Cardiac ventricle fibroblast (primary cell): ENCODE data around the gene LAMTOR4. TPM values are rescaled to one million over a fixed set of nuclear protein-coding genes. Genes with fewer than 3 reads are reported as not detected.

Experiments used
- total RNA-seq: library from RNA; depleted of rRNA; stranded (reverse); fragments of >200 nt; gene quantifications from 2 replicates; pipeline ENCODE4 v1.2.3, GENCODE V29; 2015

LAMTOR4 gene
- 117 and 132 TPM in 2 replicates for total RNA-seq

DNA sequence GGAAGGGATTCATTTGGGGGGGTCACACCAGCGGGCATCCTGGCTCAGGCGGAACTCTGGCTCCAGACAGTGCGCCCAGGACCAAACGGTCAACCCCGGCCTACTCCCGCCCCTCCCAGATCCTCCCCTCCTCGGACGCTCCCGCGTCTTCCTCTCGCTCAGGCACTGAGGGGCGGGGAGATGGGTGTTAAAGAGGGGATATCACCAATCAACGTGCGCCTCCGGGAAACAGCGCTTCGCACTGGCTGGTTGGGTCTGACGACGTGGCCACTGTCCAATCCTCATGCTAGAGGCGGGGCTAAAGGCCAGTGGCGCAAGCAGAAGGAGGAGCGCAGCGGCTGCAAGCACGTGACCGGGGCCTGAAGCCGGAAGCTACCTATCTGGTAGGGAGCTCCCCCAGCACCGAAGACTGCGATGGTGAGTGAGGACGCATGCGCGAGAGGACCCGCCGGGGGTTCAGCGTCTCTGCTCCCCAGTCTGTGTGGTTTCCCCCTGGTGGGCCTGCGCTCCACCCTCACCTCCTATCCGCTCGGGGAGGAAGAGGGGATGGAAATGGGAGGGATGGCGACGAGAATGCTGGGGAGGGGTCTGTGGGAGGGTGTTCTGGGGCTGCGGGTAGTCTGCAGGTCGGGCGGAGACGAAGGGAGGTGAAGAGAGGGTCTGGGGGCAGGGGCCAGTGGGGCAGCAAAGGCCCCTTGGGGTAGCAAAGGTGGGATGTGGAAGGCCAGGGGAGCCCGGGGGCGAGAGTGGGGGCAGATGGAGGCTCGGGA, at the start of gene LAMTOR4:
LAMTOR4 (plus strand) TSS at position 360 of the 770 bp plus-strand sequence; CDS start at position 415, 55 bp downstream.

DNA sequence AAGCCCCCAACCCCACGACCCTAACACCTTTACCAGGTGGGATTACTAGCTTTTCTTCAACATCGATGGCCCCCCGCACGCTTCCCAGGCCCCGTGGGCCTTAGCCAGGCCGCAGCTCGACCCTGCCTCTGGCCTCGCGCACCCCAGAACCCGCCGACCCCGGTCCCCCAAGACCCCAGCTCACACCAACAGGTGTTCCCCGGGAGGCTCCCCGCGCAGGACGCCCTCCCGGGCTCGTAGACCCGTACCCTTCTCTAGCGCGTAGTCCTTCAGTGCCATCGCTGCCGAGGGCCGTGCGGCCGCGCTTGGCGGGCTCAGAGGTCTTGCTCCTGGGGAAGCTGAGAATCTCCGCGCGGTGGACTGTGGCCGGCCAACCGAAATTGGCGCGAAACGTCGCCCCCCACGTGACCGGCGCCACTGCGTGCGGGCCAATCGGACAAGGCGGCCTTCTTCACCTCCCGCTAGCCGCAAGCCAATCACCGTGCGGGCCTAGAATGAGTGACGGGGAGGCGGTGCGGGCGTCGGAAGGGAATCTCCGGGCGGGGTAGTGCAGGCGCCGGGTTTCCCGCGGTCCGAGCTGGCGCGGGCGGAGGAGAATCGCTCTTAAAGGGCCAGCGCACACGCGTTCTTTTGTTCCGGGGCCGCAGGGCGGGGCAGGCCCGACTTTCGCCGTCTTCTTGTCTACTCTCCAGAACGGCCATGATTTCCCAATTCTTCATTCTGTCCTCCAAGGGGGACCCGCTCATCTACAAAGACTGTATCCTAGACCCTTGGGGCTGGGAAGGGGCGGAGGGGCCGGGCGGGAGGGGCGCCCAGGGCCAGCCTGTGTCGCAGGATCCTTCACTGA, 47.5 kb upstream of the LAMTOR4 start, which contains the start of the genes AP4M1 and MCM7:
AP4M1 (plus strand) TSS at position 628 of the 847 bp plus-strand sequence; CDS start at position 700, 72 bp downstream.
MCM7 (minus strand) TSS at position 382 of the 847 bp plus-strand sequence; CDS start at position 279, 103 bp downstream.

DNA sequence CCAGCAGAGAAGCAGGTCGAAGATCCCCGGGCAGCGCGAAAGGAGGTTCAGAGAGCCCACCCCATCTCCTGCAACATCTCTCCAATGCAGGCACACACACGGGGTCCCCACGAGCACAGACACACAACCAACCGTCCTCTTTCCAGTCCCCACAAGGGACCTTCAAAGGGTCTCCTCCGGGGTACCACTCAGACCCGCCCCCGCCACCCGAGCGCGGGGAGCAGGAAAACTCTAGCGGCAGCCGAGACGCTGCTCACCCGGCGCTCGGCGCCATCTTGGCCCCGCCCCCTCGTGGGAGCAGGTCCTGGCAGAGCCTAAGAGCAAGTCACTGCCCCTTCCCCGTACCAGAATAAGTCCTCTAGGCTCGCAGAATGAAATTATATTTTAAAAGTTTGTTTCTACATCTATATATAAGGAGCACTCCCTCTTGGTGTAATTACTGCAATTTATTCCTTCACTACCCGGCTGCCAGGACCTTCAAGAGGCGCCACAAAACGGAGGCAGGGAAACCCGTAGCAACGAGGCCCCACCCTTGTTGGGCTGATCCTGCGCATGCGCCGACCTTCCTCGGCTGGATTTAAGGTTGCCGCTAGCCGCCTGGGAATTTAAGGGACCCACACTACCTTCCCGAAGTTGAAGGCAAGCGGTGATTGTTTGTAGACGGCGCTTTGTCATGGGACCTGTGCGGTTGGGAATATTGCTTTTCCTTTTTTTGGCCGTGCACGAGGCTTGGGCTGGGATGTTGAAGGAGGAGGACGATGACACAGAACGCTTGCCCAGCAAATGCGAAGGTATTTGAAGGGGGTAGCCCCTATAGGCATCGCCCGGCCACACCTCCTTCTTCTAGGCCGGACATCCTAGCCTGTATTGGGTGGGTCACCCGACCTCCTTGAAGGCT, 29.4 kb upstream of the LAMTOR4 start, which contains the start of the genes CNPY4 and TAF6:
CNPY4 (plus strand) TSS at position 563 of the 898 bp plus-strand sequence; CDS start at position 674, 111 bp downstream.
TAF6 (minus strand) TSS at position 287 of the 898 bp plus-strand sequence. CDS start 5,149 bp downstream, outside the sequence.

DNA sequence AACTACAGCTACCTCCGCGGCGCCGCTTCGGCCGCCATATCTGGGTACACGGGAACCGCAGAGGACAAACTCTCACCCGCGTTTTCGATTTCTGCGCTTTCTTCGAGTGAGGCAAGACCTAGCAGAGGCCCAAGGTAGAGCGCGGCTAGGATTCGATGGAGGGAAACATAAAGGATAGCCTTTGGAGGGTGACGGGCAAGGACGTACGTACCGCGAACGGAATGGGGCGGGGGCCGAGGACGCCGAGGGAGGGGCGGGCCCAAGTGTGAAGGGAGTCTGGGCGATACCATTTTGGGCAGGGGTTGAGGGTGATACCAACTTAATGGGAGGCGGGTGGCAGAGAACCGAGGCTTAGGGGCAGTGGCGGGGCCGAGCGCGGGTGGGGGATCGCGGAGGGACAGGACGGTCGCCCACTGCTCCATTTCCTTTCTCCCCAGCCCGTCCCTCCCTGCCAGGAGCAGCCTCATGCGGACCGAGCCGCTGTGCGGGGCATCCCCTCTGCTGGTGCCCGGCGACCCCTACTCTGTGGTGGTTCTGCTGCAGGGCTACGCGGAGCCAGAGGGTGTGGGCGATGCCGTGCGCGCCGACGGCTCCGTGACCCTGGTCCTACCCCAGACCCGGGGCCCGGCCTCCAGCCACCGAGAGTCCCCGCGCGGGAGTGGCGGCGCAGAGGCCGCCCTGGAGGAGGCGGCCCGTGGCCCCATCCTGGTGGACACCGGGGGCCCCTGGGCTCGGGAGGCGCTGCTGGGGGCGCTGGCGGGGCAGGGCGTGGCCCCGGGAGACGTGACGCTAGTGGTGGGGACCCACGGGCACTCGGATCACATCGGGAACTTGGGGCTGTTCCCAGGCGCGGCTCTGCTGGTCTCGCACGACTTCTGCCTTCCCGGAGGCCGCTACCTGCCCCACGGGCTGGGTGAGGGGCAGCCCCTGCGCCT, 21.5 kb upstream of the LAMTOR4 start, which contains the start of gene MBLAC1:
MBLAC1 (plus strand) TSS at position 37 of the 935 bp plus-strand sequence; CDS start at position 466, 429 bp downstream.

DNA sequence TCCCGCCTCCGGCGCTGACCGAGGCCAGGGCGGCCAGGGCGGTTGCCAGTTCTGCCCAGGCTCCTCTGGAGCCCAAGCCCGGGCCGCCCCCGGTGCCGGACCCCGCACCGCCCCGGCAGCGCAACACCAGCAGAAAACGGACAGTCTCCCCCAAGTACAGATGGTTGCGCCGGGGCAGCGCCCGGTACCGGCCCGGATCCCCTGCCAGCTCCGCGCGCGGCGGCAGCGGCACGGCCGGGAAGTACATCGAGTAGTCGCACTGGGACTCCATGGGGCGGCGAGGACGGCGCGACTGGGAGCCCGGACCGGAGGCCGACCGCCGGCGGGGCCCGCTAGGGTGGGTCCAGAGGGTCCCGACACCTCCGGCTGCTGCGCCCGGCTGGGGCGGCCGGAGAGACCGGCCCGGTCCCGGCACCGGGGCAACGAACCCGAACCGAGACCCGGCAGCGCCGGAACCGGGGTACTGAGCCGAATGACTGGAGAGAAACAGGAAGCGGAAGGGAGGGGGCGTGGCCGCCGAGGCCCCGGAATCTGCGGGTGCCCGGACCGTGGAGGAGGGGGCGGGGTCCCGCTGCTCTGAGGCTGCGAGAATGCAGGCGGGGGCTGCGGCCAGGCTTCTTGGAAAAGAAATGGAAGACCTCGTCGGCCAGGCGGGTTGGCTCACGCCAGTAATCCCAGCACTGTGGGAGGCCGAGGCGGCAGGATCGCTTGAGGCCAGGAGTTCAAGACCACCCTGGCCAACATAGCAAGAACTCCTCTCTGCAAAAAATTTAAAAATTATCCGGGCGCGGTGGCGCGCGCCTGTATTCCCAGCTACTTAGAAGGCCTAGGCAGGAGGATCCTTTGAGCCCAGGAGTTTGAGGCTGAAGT, 9.7 kb downstream of the LAMTOR4 start, which contains the start of gene TRAPPC14:
TRAPPC14 (minus strand) TSS at position 495 of the 870 bp plus-strand sequence; CDS start at position 271, 224 bp downstream.

DNA sequence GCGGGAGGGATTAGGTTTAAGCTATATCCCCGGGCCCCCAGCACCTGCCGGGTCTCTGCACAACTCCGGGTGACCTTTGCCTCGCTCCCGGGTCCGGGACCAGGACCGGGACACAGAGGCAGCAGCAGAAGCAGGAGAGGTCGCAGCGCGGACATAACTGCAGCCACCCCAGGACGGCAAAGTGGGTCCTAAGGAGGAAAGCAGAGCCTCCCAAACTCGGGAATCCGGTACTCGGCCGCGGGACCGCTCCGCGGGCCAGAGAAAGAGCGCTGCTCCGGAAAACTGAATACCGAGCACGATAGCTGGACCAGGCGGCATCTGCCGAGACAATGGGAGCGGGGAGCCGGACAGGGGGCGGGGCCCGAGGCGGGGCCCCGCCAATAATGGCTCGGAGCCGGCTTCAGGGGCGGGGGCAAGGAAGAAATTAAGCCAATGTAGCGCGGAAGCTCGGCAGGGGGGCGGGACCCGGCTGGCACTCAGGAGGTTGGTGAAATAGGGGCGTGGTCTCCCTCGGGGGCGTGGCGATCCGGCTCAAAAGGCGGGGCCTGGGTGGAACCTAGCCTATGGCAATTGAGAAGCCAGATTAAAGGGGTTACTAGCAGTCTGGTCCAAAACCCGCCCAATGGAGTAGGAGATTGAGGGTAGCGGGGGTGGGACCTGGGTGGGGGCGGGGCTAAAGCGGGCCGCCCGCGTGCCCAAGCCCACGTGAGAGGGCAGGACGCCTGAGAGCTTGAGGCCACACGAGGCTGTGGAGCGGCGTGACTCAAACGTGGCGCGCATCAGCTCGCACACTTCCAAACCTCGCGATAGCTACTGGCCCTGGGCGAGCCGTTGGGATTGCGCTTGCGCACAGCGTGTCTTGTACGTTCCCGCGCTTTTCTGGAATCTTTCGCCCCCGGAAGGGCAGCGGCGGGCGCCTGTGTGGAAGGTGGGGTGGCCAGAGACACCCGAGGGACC, 28.6 kb downstream of the LAMTOR4 start, which contains the start of the genes GPC2 and STAG3:
GPC2 (minus strand) TSS at position 337 of the 957 bp plus-strand sequence; CDS start at position 155, 182 bp downstream.
STAG3 (plus strand) TSS at position 874 of the 957 bp plus-strand sequence. CDS start 2,639 bp downstream, outside the sequence.

Other genes starting within 250 kb of the LAMTOR4 start
- gene TRIM4, start 229.4 kb upstream of the LAMTOR4 start, total RNA-seq, result 32.7 and 33.8 TPM in 2 replicates
- gene GJC3, start 219.3 kb upstream of the LAMTOR4 start, total RNA-seq, result not detected in 2 replicates
- gene AZGP1, start 172.9 kb upstream of the LAMTOR4 start, total RNA-seq, result 1.3 and 2.1 TPM in 2 replicates
- gene ZKSCAN1, start 133.3 kb upstream of the LAMTOR4 start, total RNA-seq, result 31.2 and 34.4 TPM in 2 replicates
- gene ZSCAN21, start 99.1 kb upstream of the LAMTOR4 start, total RNA-seq, result 8.4 and 9.9 TPM in 2 replicates
- gene ZNF3, start 67.2 kb upstream of the LAMTOR4 start, total RNA-seq, result 9.7 and 14.7 TPM in 2 replicates
- gene COPS6, start 59.9 kb upstream of the LAMTOR4 start, total RNA-seq, result 38.5 and 41.9 TPM in 2 replicates
- gene MCM7, start 47.5 kb upstream of the LAMTOR4 start, total RNA-seq, result 11.0 and 17.1 TPM in 2 replicates
- gene AP4M1, start 47.3 kb upstream of the LAMTOR4 start, total RNA-seq, result 17.2 and 18.4 TPM in 2 replicates
- 29.0 and 44.7 TPM in 2 replicates for gene TAF6, start 29.6 kb upstream of the LAMTOR4 start, total RNA-seq
- 15.3 and 16.2 TPM in 2 replicates for gene CNPY4, start 29.3 kb upstream of the LAMTOR4 start, total RNA-seq
- gene MBLAC1, start 22.0 kb upstream of the LAMTOR4 start, total RNA-seq, result 4.6 and 5.7 TPM in 2 replicates
- gene TRAPPC14, start 9.8 kb downstream of the LAMTOR4 start, total RNA-seq, result 4.0 and 4.5 TPM in 2 replicates
- 0.98 and 1.00 TPM in 2 replicates for gene GAL3ST4, start 19.7 kb downstream of the LAMTOR4 start, total RNA-seq
- 0.05 TPM in 1 of 2 replicates, not detected in the other for gene GPC2, start 28.5 kb downstream of the LAMTOR4 start, total RNA-seq
- gene STAG3, start 29.0 kb downstream of the LAMTOR4 start, total RNA-seq, result 0.87 and 2.6 TPM in 2 replicates
- gene PVRIG, start 71.0 kb downstream of the LAMTOR4 start, total RNA-seq, result not detected in 2 replicates
- gene SPDYE3, start 158.8 kb downstream of the LAMTOR4 start, total RNA-seq, result not detected in 2 replicates
- 3.2 and 6.1 TPM in 2 replicates for gene PILRB, start 209.2 kb downstream of the LAMTOR4 start, total RNA-seq
- 1.2 TPM in 1 of 2 replicates, not detected in the other for gene PILRA, start 224.6 kb downstream of the LAMTOR4 start, total RNA-seq